Skeletal muscle satellite cell (primary cell): ENCODE results near the gene SCYGR1. TPM values are rescaled to one million over a fixed set of nuclear protein-coding genes. Genes with fewer than 3 reads are reported as not detected.
"Not testable (repeated sequence)": the region's sequence is repeated elsewhere in the genome, so short reads cannot be mapped to it uniquely, and the experiment has no call there.

ENCODE experiments used
- H3K27me3 ChIP-seq: 2 replicates; pipeline ENCODE4 v1.7.0; 2013; ENCODE audit warnings: low read length; ENCODE audit not compliant: control insufficient read depth, insufficient read depth
- H3K36me3 ChIP-seq: 2 replicates; pipeline ENCODE4 v1.7.0; 2013; ENCODE audit warnings: mild to moderate bottlenecking, control low read depth, low read length; ENCODE audit not compliant: insufficient read depth
- H3K4me1 ChIP-seq: 2 replicates; pipeline ENCODE4 v1.7.0; 2013; ENCODE audit warnings: low read length; ENCODE audit not compliant: control insufficient read depth, insufficient read depth
- H3K4me2 ChIP-seq: 2 replicates; pipeline ENCODE4 v1.7.0; 2013; ENCODE audit warnings: mild to moderate bottlenecking, low read length
- H3K4me3 ChIP-seq: 2 replicates; pipeline ENCODE4 v1.7.0; 2013; ENCODE audit warnings: low read length
- H3K9ac ChIP-seq: 2 replicates; pipeline ENCODE4 v1.7.0; 2013; ENCODE audit warnings: mild to moderate bottlenecking, low read depth, low read length, moderate library complexity
- H3K9me3 ChIP-seq: replicated peaks from 2 replicates; pipeline ENCODE4 v1.7.0; 2013; ENCODE audit warnings: mild to moderate bottlenecking, control low read depth, low read length
- total RNA-seq: library from RNA; depleted of rRNA; stranded (reverse); fragments of >200 nt; gene quantifications from 2 replicates; pipeline ENCODE4 v1.2.3, GENCODE V29; 2012; rRNA removed

SCYGR1 gene, protein sequence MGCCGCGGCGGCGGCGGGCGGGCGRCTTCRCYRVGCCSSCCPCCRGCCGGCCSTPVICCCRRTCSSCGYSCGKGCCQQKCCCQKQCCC
- not detected in 2 replicates for total RNA-seq

DNA sequence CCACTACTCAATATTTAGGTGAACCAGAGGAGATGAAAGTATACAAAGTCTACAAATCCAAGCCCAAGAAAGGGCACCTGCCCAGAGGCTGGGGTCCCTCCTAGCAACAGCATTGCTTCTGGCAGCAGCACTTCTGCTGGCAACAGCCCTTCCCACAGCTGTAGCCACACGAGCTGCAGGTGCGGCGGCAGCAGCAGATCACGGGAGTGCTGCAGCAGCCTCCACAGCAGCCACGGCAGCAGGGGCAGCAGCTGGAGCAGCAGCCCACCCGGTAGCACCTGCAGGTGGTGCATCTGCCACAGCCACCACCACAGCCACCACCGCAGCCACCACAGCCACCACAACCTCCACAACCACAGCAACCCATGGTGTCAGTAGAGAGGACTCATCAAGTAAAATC lies at the start of gene SCYGR1:
Gene SCYGR1, minus strand, starts transcription at position 367 of the 400 bp plus-strand sequence. Its CDS starts 0 bp downstream, at position 367.
- Histone ChIP-seq H3K4me2 (peak within 1 kb of the TSS; percentile 9), H3K4me1 (peaks cover 12% of the 10 kb centered on the region), H3K9ac (peak within 1 kb of the TSS; percentile 67)
- not testable (repeated sequence) for H3K27me3 ChIP-seq, H3K36me3 ChIP-seq, H3K9me3 ChIP-seq, H3K4me3 ChIP-seq

DNA sequence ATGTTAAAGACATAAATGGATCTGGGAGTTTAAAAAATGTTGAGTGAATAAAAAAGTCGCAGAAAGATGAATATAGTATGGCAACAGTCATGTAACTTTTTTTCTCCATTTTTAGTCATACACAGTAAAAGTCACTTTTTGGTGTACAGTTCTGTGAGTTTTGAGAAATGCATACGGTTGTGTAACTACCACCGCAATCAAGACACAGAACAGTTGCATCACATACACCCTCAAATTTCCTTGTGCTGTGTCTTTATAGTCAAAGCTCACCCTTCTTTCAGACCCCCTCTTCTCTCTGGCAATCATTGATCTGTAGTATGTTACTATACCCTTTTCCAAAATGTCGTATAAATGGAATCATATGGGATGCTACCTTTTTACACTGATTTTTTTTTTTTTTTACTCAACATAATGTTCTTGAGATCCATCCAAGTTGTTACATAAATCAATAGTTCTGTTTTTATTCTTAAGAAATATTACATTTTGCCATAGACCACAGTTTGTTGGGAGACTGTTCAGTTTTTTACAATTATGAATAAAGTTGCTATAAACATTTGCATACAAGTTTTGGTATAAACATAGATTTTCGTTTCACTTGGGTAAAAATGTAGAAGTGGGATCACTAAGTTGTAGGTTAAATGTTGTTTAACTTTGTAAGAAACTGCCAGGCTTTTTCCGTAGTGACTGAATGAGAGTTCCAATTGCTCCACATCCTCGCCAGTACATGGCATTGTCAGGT lies 48.9 kb upstream of the SCYGR1 start:
- Histone ChIP-seq H3K27me3 (no peaks in the 10 kb centered on the region), H3K4me1 (no peaks in the 10 kb centered on the region), H3K9me3 (no peaks in the 10 kb centered on the region), H3K4me3 (no peak overlapping the region), H3K4me2 (no peak overlapping the region), H3K9ac (no peak overlapping the region), H3K36me3 (no peaks in the 10 kb centered on the region)

DNA sequence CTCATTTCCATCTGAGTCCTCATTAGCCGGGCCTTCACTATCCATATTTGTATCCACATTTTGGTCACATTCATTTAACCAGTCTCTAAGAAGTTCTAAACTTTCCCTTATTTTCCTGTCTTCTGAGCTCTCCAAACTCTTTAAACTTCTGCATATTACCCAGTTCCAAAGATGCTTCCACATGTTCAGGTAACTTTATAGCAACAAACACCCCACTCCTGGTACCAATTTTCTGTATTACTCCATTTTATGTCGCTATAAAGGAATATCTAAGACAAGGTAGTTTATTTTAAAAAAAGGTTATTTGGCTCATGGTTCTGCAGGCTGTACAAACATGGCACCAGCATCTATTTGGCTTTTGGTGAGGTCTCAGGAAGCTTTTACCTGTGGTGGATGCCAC lies 45.4 kb upstream of the SCYGR1 start:
- Histone ChIP-seq H3K9ac (no peak overlapping the region), H3K4me1 (no peaks in the 10 kb centered on the region), H3K4me2 (no peak overlapping the region), H3K4me3 (no peak overlapping the region), H3K9me3 (no peaks in the 10 kb centered on the region), H3K36me3 (no peaks in the 10 kb centered on the region), H3K27me3 (no peaks in the 10 kb centered on the region)

DNA sequence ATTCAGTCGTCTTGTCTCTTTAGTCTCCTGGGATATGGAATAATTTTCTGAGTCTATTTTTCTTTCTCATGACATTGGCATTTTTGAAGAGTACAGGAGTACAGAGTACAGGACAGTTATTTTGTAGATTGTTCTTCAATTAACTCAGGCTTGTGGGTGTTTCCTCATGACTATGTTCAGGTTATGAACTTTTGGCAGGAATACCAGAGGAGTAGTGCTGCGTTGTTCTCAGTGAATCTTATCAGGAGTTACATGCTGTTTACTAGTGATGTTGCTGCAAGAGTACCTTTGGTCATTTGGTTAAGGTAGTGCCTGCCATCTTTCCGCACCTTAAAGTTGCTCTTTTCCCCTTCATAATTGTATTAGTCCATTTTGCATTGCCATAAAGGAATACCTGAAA lies 42.9 kb upstream of the SCYGR1 start:
- Histone ChIP-seq H3K9ac (no peak overlapping the region), H3K9me3 (no peaks in the 10 kb centered on the region), H3K36me3 (no peaks in the 10 kb centered on the region), H3K4me3 (no peak overlapping the region), H3K4me2 (no peak overlapping the region), H3K27me3 (no peaks in the 10 kb centered on the region), H3K4me1 (no peaks in the 10 kb centered on the region)

DNA sequence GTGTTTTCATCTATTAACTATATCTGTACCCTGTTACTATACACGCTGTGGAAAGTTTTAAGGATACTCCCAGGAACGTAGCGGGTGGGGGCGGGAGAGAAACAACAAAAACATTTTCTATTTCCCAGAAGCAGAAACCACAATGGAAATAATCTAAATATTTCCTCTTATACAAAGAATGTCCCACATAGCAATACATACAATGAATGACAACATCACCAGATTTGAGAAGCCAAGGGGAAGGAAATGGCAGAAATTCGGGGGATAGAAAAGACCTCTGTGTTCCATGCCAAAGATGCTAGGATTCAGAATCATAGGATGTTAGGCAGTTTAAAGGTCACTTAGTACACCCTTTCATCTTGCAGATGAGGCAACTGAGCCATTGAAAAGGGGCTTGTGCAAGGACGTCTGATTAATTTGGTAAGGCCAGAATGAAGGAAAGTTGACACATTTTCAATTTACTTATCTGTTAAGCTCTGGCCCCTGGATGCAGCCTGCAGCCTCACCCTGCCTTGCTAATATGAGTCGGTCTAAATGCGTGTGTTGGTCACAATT lies 41.1 kb upstream of the SCYGR1 start:
- Histone ChIP-seq H3K4me1 (no peaks in the 10 kb centered on the region), H3K27me3 (no peaks in the 10 kb centered on the region), H3K9ac (no peak overlapping the region), H3K36me3 (no peaks in the 10 kb centered on the region), H3K9me3 (no peaks in the 10 kb centered on the region), H3K4me3 (no peak overlapping the region), H3K4me2 (no peak overlapping the region)

DNA sequence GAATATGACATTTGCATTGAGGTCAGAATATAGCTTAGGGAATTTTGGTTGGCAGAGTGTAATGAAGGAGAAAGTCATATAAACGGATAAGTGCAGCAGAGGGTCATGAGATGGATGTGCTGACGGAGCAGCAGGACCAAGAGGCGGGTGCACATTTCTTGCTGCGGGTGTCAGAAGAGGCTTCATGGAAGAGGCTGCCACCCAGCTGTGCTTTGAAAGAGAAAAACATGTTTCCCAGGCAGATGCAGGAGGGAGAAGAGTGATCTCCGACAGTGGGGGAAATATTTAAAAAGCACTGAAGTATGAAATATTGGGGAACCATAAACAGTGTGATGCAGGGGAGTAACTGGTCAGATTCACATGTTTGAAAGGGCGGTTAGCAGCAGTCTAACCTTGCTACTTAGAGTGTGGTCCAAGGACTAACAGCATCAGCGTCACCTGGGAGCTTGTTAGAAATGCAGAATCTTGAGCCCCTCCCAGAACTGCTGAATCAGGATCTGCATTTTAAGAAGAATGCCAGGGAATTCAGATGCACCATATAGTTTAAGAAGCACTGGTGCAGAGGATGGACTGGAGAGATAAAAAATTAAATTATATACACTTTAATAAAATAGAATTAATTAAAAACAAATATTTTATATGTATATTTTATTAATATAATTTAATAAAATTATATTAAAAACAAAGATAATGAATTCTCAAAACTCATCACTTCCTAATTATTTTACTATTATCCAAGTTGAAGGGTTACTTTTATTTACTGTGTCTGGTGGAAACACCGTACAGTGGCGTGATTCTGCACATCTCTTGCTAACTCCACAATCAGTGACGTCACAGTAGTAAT lies 36.1 kb upstream of the SCYGR1 start:
- Histone ChIP-seq H3K9me3 (no peaks in the 10 kb centered on the region), H3K36me3 (no peaks in the 10 kb centered on the region), H3K4me1 (no peaks in the 10 kb centered on the region), H3K4me2 (no peak overlapping the region), H3K4me3 (no peak overlapping the region), H3K27me3 (no peaks in the 10 kb centered on the region), H3K9ac (no peak overlapping the region)

DNA sequence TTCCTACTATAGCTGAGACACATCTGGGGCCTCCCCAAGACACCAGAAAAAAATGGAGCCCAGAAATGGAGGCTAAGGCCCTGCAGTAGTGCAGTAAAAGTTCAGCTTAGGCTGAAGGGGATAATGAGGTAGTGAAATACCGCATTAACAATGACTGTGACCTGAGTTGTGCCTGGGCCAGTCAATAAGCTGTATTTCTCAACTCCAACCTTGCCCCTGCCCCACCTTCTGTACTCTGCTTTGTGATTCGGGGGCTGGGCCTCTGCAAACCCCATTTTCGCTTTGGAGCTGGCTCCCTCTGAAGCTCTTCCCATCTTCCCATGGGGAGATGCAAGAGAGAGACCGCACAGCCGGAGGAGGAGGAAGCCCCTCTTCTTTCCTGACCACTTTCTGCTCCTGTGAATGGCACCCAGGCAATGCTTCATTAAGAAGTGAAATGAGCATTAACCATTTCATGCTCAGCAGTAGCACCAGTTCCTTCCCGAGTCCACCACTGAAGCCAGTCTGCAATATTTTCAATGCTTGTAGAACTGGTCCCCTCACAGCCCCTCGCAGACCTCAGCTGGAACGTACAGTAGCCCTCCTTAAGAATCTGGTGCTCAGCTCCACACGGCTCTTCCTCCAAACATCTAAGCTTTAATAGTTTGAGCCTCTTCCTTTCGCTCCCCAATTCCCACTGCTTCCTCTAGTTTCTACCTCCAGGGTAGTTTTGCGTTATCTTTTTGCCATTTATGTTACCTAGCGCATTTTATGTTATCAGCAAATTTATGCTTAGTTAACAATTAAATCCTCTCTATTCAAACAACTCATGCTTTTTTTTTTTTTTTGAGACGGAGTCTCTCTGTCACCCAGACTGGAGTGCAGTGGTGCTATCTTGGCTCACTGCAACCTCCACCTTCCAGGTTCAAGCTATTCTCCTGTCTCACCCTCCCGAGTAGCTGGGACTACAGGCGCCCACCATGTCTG lies 32.6 kb upstream of the SCYGR1 start:
- H3K36me3 ChIP-seq = no peaks in the 10 kb centered on the region
- no peak overlapping the region for H3K4me3 ChIP-seq
- H3K4me2 ChIP-seq = no peak overlapping the region
- H3K27me3 ChIP-seq = no peaks in the 10 kb centered on the region
- H3K4me1 ChIP-seq = peaks cover 17% of the 10 kb centered on the region
- no peak overlapping the region for H3K9ac ChIP-seq
- H3K9me3 ChIP-seq = no peaks in the 10 kb centered on the region

DNA sequence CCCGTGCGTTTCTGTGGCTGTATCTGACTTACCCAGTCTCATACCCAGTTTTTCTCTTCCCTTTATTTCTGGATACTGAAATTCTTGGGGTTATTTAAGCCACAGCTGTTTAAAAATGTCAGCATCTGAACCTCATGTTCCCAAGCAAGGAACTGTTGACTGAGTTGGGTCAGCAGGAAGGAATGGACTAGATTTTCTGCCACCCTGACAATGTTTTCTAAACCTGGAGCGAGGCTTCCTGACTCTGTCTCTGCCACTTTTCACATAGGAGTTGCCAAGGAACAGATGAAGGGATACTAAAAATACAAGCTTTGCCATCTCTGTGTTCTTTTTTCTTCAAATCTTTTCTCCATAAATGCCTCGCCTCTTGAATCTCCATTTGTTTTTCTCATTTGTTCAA lies 29.0 kb upstream of the SCYGR1 start:
- Histone ChIP-seq H3K36me3 (no peaks in the 10 kb centered on the region), H3K4me1 (peaks cover 34% of the 10 kb centered on the region), H3K4me3 (no peak overlapping the region), H3K9ac (peak overlapping the region; percentile 62), H3K4me2 (peak overlapping the region; percentile 10), H3K27me3 (no peaks in the 10 kb centered on the region), H3K9me3 (no peaks in the 10 kb centered on the region)

DNA sequence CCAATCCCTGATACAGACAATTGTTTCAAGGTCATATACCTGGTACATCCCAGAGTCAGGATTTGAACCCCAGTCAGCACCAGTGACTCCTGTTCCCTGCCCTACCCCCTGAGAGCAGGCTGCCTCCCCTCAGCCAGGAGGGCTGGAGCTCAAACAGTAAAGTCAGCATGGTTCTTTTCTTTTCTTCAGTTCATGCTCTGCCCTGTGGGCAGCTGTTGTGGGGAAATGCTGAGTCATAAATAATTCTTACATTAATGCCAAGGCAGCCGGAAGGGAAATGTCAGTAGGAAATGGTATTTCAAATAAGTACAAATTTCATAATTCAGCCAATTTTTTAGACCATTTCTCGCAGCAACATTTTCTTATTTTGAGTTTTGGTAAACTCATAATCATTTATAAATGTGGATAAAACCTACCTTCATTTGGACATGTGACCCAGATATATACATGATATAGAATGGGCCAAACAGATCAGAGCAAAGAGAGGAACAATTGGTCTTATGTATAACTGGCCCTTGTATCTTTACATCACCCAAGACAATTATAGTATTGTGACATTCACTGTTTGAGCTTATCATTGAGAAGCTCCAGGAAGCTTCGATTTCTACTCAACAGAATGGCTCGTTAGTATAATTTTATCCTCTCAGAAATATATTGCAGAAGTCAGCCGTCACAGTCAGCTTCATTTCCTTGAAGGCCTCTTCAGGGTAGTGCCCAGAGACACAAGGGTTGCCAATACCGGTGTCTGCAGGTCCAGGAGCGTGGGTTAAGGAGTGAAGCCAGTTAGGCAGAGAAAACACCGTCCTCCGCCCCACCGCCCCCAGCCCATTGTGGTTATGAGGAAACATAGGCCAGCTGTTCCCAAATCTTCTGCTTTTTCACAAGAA lies 28.0 kb upstream of the SCYGR1 start:
- Histone ChIP-seq H3K36me3 (no peaks in the 10 kb centered on the region), H3K9ac (peak overlapping the region; percentile 62), H3K9me3 (no peaks in the 10 kb centered on the region), H3K27me3 (no peaks in the 10 kb centered on the region), H3K4me1 (peaks cover 43% of the 10 kb centered on the region), H3K4me2 (peak overlapping the region; percentile 32), H3K4me3 (no peak overlapping the region)

DNA sequence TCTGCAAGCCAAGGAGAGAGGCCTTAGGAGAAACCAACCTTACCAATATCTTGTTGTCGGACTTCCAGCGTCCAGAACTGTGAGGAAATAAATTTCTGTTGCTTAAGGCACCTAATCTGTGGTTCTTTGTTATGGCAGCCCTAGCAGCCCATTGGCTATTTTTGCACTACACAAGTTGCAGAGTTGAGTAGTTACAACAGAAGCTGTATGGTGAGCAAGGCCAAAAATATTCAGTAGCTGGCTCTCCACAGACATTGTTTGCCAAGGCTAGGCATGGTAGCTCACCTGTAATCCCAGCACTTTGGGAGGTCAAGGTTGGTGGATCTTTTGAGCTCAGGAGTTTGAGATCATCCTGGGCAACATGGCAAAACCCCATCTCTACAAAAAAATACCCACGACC lies 27.1 kb upstream of the SCYGR1 start:
- H3K36me3 ChIP-seq = no peaks in the 10 kb centered on the region
- H3K4me3 ChIP-seq = no peak overlapping the region
- no peak overlapping the region for H3K4me2 ChIP-seq
- H3K9ac ChIP-seq = no peak overlapping the region
- no peaks in the 10 kb centered on the region for H3K27me3 ChIP-seq
- H3K4me1 ChIP-seq = peaks cover 44% of the 10 kb centered on the region
- no peaks in the 10 kb centered on the region for H3K9me3 ChIP-seq
